HG03378 (cell line): Measurements from ENCODE around the gene MPP4.
"Not testable (repeated sequence)": the region's sequence is repeated elsewhere in the genome, so short reads cannot be mapped to it uniquely, and the experiment has no call there.

Experiments
- ATAC-seq: cut with Tn5 transposase; IDR thresholded peaks from one replicate; pipeline ENCODE4 v1.9.1; 2021; ENCODE audit warnings: mild to moderate bottlenecking, moderate library complexity; ENCODE audit not compliant: unreplicated experiment

MPP4 gene

DNA sequence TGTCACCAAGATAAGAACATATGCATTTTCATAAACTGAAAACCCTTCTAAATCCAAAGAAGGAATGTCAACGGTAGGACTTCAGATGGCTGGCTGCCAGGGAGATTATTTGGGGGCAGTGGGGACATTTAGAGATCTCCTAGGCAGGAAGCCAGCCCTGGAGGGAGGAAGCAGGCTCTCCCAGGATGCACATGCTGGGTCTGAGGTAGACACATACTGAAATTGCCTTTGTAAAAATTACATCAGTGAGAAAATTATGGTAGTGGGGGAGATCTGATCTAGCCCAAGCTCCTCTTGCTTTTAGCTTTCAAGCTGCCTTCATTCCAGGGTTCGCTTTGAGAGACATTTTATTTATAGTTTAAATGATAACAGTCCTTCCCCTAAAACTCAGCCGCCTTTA is 24.1 kb downstream of the MPP4 start:
- ATAC-seq = no peak

DNA sequence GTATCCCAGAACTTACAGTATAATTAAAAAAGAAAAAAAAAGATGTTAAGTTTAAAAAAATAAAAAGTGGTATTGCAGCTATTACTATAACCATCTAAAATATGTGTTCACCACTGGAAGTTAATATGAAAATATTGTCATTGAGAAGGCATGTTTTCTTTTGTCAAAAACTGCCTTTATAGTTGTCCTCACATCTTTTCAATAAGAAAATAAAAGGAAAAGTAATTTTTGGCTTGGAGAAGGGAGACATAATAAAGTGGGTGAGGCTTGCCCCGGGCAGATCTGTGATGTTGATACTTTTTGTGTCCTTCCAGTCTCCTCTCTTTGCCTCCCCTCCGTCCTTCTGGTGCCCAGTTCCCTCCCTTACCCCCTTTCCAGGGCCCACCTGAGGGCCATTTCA is 24.9 kb downstream of the MPP4 start:
- ATAC-seq = no peak

DNA sequence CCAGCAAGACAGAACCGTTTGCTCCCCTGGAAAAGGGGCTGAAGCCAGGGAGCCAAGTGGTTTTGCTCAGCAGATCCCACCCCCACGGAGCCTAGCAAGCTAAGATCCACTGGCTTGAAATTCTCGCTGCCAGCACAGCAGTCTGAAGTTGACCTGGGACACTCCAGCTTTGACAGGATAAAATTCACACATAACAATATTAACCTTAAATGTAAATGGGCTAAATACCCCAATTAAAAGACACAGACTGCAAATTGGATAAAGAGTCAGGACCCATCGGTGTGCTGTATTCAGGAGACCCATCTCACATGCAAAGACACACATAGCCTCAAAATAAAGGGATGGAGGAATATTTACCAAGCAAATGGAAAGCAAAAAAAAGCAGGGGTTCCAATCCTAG is 27.2 kb downstream of the MPP4 start:
- not testable (repeated sequence) for ATAC-seq

DNA sequence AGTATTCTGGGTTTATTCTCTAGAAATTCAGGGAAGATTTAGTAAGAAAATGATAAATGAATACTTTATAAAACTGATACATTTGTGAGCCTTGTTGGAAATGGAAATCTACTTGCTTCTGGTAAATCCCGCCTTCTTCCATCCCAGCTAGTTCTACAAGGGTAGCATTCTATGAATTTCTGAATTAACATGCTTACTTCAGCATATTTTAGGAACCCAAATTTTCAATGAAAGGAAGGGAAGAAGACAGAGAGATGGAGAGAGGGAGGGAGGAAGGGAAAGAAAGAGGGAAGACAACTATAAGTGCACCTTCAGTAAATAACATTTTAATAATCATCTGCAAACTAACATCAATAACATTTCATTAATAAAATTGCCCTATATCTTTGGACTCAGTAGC is 28.6 kb downstream of the MPP4 start:
- no peak for ATAC-seq

DNA sequence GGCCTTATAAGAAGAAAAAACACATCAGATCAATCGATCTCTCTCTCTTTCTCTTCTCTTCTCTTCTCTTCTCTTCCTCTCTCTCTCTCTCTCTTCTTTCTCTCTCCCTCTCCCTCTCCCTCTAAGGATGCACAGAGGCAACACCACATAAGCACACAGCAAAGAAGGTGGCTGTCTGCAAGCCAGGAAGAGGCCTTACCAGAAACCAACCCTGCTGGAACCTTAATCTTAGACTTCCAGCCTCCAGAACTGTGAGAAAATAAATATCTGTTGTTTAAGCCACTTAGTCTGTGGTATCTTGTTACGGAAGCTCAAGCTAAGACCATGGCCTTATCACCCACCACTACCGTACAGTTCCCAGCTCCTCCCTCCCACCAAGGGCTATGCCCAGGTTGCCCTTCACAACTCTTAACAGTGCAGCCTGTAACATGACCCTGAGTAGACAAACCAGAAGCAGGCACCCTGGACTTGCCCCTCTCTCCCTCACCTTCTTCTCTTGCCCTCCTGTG is 30.0 kb downstream of the MPP4 start:
- ATAC-seq = no peak

DNA sequence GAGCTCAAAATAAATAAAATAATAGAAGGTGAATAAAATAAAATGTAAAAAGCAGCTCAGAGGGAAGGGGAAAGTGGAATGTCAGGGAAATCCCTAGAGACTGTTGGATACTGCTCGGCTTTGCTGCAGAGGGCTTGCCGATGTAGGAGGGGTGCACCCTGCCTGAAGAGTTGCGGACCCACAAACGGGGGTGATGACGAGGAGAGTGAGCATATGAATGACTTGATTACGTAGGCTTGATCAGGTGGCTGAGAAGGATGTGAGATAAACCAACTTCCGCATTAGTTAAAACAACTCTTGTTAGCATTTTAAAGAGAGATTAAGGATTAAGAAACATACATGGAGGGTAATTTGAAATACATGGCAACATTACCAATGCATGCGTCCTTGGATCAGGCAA is 34.1 kb downstream of the MPP4 start:
- ATAC-seq = no peak

DNA sequence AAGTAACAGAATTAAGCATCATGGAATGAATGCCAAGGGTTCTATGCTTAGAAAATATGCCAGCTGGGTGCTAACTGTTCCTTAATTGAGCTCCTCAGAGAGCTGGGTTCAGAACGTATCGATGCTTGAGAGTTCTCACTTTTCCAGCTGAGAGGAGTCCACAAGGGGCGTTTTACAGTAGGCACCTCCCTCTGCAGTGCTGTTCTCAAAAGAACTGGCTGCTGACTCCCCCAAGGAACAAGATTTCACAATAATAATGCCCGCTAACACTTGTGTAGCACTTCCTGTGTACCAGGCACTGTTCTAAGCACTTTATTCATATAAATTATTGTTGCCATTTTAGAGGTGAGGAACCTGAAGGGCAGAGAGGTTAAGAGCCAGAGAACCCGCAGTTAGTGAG is 37.1 kb downstream of the MPP4 start:
- ATAC-seq = no peak

DNA sequence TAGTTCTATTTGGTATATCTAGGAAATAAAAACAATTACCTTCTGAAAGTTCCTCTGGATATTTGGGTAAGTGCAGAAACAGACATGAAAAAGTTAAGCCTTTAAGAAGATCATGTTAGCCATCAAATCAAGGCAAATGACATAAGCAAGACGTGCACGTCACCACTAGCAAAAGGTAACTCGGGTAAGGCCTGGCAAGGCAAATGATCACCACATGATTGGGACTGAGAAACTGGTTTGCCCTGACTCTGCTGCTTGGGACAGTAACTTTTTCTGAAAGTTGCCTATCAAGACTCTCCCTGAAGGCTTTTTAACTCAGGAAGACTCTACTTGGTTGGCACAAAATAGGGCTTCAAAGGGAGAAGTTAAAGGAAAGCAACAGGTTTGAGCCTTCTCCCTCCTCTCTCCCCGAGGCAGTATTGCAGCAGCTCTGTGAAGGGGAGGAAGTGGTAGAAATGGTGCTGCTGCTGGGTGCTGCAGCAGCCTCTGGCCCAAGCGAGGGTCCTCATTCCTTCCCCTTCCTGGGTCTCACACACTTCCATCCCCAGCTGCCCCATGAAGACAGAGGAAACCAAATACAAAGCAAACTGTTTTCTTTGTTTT is 38.0 kb downstream of the MPP4 start:
- ATAC-seq = no peak

DNA sequence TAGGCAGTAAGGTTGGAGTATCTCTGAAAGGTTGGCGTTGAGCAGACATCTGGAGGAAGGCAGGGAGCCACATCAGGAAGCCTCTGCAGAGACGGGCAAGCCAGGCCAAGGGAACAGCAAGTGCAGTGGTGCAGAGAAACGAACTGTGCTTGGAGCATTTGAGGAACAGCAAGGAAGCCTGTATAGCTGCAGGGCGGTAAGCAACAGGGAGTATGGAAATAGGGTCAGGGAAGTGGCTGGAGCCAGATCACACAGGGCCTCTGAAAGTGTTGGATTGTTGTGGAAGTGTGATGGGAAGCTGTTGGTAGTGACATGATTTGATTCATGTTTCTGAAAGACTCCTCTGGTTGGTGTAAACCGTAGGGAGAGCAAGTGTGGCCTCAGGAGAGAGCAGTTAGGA is 41.7 kb downstream of the MPP4 start:
- no peak for ATAC-seq

DNA sequence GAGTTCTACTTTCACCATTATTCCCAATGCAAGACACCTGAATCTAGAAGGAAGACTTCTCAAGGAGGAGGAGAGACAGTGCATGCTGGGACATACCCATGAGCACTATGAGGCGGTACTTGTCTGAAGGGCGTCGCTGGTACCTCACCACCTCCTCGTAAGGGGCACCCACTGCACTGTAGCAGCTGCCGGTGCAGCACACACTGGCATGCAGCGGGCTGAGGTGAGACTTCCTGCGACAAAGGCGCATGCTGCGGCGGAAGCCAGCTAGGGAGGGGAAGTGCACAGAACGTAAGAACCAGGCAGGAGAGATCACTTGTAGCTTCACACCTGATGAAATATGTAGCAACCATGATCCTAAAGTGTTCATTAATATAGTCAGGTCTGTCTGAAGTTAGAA is 42.3 kb downstream of the MPP4 start:
- no peak for ATAC-seq

DNA sequence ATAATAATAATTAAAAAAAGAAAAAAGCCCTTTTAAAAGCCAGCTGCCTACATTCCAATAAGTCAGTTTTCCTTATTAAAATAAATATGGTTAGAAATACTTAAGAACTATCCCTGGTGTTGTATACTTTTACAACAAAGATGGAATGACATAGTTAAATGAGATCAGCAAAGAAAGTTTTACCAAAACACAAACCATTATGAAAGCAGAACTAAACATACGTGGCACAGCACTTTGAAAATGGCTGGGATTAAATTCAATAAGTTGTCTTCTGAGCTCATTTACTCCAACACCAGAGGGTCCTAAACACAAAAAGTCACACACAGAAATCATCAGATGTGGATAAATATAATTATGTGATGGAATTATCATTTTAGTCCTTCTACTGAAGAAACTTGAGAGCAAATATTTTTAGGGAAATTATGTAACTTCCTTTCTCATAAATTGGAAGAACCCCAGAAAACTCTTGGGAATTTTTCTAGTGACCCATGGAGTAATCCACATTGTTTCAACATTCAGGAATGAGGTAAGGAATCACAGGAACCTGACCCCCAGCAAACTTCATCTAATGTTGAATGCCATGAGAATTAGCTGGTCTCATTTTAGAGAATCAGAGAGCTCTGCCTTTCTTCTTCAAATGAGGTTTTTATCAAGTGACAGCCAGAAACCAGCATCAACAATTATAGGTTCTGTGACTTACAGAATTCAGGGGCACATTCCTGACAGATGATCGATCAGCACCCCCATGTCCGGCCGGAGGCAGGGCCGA is 43.6 kb downstream of the MPP4 start:
- ATAC-seq = no peak

DNA sequence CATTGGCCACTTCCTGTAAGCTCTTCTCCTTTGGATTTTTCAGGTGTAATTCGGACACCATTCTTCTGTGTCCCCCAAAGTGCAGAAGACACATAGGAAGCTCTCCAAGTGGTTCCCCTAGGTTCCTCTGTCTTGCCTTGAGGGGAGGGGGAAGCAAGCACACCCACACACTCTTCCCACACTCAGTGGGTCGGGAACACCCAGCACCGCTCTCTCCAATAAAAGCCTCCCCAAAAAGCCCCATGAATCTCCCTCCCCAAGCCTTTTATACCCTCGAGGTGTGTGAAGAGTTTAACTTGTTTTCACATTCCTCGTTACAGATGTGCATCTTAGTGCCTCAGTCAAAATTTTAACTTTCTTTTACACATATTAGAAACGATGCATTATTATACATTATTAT is 45.2 kb downstream of the MPP4 start:
- ATAC-seq = no peak

DNA sequence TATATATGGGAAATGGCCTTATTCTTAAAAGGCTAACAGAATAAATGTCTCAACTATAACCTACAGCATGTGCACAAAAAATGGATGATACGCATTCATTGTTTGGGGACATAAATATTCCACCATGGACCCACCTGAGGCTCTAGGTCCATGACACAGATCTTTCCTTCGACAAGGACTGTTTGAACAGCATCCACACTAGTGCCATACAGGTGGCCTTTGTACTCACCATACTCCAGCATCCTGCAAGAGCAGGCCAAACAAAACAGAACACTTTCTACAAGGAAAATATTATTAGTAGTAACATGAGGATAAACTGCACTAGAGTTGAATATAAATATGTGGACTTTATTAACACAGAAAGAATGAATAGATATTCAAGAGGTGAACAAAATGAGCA is 49.0 kb downstream of the MPP4 start:
- no peak for ATAC-seq

DNA sequence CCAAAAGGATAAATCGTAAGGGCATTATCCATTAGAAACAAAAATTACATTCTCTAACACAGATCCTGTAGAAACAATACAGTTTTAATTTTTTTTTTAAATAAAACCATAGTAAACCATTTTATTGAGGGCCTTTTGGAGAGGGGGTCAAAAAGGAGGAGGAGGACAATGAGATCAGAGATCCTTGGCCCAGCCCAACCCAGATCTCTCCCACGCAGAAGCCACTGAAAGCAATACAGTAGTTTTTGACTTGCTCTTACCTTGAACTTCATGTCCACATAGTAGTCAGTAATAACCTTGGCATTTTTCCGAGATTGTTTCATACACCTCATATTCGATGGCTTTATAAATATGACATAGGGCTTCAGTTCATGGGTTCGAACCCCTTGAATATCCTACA is 51.0 kb downstream of the MPP4 start:
- ATAC-seq = no peak

DNA sequence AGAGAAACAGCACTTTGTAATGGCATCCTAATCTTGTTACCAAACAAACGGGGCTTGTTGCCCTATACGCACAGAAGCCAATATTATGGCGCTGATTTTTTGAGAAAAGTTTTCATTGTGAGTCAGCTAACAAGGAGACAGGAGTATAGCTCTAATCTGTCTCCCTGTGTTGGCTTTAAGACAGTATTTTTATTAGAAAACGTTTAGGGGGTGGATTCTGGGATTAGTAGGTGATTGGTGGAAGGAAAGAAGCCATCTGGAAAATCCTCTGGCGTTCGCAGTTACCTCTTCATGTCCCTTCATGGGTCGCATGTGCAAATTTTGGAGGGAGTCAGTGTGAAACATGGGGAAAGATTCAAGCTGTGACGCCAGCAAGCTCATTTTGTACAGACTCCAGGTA is 54.4 kb downstream of the MPP4 start:
- ATAC-seq = no peak

DNA sequence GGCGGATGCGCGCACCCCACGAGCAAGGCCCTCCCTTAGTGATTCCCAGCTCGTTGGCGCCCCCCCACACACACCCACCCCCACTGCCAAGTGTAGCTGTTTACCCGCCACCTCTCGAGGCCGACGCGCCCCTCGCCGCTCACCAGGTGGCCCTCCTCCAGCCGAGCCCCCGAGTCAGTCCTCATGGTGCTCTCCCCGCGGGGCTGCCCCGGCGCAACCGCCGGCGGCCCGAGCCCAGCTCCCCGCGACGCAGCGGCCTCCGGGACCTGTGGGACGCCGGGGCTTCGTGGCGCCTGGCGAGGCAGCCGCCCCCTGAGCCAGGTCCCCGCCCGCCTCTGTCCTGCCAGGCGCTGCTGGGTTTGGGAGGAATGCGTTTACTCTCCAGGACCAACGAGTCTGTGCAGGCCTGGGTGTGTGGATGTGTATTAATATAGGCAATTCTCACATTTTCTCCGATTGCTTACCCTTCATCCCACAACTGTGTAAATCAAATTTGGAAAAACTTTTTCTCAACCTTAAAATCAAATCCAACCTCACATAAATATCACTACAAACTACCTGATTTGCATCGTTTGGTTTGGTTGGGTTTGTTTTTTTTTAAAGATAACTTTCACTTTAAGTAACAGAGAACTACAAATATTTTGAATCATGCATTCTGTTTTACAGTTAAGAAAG is 55.1 kb downstream of the MPP4 start, which contains the start of gene TMEM237:
Gene TMEM237, minus strand, starts transcription at position 288 of the 675 bp plus-strand sequence. Its CDS starts 103 bp downstream, at position 185.
- peak; percentile 51 for ATAC-seq

DNA sequence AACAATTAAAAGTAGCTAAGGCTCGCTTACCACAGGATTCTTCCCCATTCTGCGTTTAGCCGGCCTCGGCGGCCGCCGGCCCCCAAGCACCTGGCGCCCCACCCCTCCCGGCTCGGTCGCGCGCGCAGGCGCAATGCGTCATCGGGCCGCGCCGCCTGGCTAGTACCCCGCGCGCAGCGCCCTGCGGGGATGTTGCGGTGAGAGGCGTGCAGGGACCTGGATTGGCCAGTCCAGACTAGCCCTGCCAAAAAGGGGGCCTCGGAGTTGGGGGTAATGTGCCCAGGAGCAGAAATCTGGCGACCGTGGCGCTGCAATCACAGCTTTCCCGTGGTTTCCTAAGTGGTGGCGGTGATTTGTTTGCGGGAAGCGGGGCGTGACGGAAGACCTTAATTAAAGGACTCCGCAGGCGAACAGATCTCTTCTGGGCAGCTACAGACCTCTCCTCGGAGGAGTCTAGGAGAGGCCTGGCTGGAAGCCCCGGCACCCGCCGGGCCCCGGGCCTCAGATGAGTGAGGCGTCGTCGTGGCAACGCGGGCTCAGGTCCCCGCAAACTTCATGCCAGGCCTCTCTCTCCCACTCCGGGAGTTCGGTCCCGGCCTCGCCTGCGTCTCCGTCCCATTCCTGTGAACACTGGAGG is 55.7 kb downstream of the MPP4 start:
- ATAC-seq = peak; percentile 42

DNA sequence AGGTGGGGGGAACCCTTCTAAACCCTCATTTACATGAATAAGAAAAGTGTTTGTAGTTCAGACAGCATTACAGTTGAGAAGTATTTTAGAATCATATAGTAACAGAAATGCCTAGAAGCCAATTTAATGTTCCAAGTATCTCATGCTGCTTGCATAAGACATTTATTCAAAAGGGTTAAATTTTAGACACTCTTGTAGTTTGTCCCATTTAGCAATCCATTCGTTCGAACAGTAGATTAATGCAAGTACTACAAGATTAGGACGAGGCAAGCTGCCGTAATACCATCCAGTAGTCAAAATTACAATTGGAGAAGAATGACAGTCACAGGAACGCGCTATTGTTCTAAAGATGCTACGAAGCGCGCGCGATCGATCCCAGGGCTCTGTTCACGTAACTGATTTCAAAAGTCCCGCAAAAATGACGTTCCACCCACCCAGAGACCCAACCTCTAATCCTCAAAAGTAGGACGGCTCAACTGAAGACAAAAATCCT is 56.3 kb downstream of the MPP4 start:
- ATAC-seq = peak; percentile 33

DNA sequence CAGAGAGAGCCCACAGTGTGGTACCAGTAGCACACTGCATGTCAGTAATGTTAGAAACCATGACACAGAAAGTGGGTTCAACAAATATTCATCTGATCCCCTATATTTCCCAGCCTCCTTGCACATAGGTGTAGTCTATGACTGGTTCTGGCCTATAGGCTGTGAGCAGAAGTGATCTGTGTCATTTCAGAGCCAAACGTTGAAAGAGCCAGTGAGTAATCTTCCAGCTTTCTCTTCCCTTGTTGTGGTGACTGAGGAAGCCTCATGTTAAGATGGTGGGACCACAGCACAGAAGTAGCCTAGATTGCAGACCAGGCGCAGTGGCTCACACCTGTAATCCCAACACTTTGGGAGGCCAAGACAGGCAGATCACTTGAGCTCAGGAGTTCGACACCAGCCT is 59.2 kb downstream of the MPP4 start:
- no peak for ATAC-seq

DNA sequence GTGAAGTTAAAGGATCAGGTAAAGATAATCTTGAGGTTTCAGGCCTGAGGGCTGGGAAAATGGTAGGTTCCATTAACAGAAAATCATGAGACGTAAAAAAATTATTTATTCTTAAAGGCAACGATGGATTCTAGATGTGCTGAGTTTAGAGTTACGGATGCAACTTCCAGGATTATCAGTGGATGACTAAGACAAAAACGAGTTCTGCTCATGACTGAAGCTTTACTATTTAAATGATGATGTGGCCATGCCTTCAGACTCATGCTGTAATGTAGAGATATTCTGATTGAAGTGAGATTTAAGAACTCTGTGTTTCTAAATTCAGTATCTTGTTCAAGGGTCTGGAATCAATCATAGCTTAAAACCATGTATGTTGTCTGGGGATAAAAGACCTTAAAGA is 60.1 kb downstream of the MPP4 start:
- no peak for ATAC-seq

DNA sequence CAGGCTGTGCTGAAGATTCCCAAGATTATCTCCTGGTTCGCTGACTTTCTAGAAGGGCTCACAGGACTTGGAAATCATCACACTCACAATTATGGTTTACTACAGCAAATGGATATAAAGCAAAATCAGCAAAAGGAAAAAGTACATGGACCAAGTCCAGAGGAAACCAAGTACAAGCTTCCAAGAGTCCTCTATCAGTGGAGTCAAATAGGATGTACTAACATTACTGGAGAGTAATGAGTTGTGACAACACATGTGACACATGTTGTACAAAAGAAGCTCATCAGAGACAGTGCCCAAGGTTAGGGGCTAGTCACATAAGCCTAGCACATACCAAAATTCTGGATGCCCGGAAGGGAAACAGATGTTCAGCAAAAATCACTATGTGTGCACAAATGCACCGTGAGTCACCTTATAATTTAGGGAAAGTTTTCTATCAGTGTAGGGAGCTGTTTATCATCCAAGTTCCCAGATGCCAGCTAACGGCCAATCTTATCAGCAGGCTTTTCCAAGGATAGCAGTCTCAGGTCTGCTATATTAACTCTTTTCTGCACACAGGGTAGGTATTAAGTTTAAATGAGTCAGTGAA is 64.7 kb downstream of the MPP4 start:
- no peak for ATAC-seq
